A673 (cell line): ENCODE data around the gene CMIP.

Source experiments
- EZH2 ChIP-seq: fragments of 200-600 bp; sonication (generic); IDR thresholded peaks from 2 replicates; pipeline ENCODE4 v1.6.1; 2017; ENCODE audit warnings: borderline replicate concordance, low read depth, mild to moderate bottlenecking, mixed read lengths, antibody characterized with exemption, low read length; ENCODE audit not compliant: poor library complexity, severe bottlenecking
- TF ChIP-seq, protein P1 (sequence below): fragments of 300-800, 200-600 bp; sonication (generic); conservative IDR thresholded peaks from 2 replicates; pipeline ENCODE4 v1.5.1; 2017; ENCODE audit warnings: low read depth, mild to moderate bottlenecking, antibody characterized with exemption, low read length, moderate library complexity, mixed read lengths

DNA sequence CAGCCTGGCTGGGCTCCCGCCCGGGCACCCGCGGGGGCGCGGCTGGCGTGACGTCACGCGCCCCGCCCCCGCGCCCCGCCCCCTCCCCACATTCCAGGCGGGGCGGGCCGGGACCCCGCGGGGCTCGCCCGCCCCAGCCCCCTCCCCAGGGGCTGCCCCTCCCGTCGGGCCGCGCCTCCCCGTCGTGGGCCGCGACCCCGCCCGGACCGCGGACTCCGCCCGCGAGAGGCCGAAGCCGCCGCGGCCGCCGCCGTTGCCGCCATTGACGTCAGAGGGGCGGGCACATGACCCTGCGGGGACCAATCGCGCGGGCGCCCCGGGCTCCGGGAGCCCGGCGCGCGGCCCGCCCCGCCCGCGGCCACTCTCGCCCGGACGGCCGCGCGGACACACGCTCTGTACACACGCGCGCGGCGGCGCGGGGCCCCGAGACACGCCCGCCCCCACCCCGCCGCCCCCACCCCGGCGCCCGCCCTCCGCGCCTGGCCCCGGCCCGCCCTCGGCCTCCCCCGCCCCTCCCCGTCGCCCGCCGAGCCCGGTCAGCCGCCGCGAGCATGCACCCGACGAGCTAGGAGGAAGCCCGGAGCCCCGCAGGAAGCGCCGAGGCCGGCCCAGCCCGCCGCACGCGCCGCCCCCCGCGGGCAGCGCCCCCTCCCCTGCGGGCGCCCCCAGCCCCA, at the start of gene CMIP:
- TF ChIP-seq, protein P1, sequence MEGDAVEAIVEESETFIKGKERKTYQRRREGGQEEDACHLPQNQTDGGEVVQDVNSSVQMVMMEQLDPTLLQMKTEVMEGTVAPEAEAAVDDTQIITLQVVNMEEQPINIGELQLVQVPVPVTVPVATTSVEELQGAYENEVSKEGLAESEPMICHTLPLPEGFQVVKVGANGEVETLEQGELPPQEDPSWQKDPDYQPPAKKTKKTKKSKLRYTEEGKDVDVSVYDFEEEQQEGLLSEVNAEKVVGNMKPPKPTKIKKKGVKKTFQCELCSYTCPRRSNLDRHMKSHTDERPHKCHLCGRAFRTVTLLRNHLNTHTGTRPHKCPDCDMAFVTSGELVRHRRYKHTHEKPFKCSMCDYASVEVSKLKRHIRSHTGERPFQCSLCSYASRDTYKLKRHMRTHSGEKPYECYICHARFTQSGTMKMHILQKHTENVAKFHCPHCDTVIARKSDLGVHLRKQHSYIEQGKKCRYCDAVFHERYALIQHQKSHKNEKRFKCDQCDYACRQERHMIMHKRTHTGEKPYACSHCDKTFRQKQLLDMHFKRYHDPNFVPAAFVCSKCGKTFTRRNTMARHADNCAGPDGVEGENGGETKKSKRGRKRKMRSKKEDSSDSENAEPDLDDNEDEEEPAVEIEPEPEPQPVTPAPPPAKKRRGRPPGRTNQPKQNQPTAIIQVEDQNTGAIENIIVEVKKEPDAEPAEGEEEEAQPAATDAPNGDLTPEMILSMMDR, result no peak
- no peak for TF ChIP-seq EZH2
